A673 (cell line): Measurements from ENCODE around the gene FMO2. TPM values are rescaled to one million over a fixed set of nuclear protein-coding genes. Genes with fewer than 3 reads are reported as not detected.

Experiments used
- BruUV-seq: library from RNA; stranded (reverse); fragments of 400-500 nt; replicated peaks from 2 replicates; lab custom pipeline; 2021; lab: Mats Ljungman, UMichigan
- CTCF ChIA-PET: fragments of 300-600 bp; sonication (Branson Sonifier 250); formaldehyde crosslinking; loops from one replicate; lab custom pipeline; 2022; ENCODE audit warnings: antibody characterized with exemption; lab: Charles Lee
- POLR2A ChIA-PET: fragments of 300-600 bp; sonication (Branson Sonifier 250); formaldehyde crosslinking; loops from one replicate; lab custom pipeline; 2022; ENCODE audit warnings: antibody characterized with exemption; ENCODE audit not compliant: low non-redundant PET; lab: Charles Lee
- DNase-seq: peaks from one replicate; pipeline ENCODE4 v3.0.0-alpha.2; 2015; ENCODE audit warnings: low spot score
- H3K27ac ChIP-seq: fragments of 200-600 bp; sonication (generic); 2 replicates; pipeline ENCODE4 v1.5.1; 2016; ENCODE audit warnings: mixed run types, low read depth, mild to moderate bottlenecking, mixed read lengths, antibody characterized with exemption, low read length; ENCODE audit not compliant: poor library complexity, severe bottlenecking
- H3K27me3 ChIP-seq: fragments of 200-600 bp; sonication (generic); replicated peaks from 2 replicates; pipeline ENCODE4 v1.6.1; 2017; ENCODE audit warnings: mixed run types, low read depth, mild to moderate bottlenecking, mixed read lengths, antibody characterized with exemption, low read length; ENCODE audit not compliant: insufficient read depth, poor library complexity
- H3K36me3 ChIP-seq: fragments of 200-600 bp; sonication (generic); 2 replicates; pipeline ENCODE4 v1.6.1; 2016; ENCODE audit warnings: mixed run types, mild to moderate bottlenecking, mixed read lengths, antibody characterized with exemption, low read length; ENCODE audit not compliant: insufficient read depth, poor library complexity, severe bottlenecking
- H3K4me1 ChIP-seq: fragments of 200-600 bp; sonication (generic); 2 replicates; pipeline ENCODE4 v1.6.1; 2017; ENCODE audit warnings: mixed run types, mild to moderate bottlenecking, mixed read lengths, antibody characterized with exemption, low read length; ENCODE audit not compliant: insufficient read depth, poor library complexity, severe bottlenecking
- H3K4me3 ChIP-seq: fragments of 200-600 bp; sonication (generic); 2 replicates; pipeline ENCODE4 v1.5.1; 2016; ENCODE audit warnings: low read depth, mixed run types, mild to moderate bottlenecking, mixed read lengths, low read length; ENCODE audit not compliant: poor library complexity, severe bottlenecking
- H3K9me3 ChIP-seq: fragments of 200-600 bp; sonication (generic); 2 replicates; pipeline ENCODE4 v1.6.1; 2016; ENCODE audit warnings: mixed run types, low read depth, mild to moderate bottlenecking, mixed read lengths, antibody characterized with exemption, low read length; ENCODE audit not compliant: poor library complexity, severe bottlenecking
- CTCF ChIP-seq: fragments of 300-800, 200-600 bp; sonication (generic); conservative IDR thresholded peaks from 2 replicates; pipeline ENCODE4 v1.5.1; 2017; ENCODE audit warnings: low read depth, mild to moderate bottlenecking, antibody characterized with exemption, low read length, moderate library complexity, mixed read lengths
- EZH2 ChIP-seq: fragments of 200-600 bp; sonication (generic); IDR thresholded peaks from 2 replicates; pipeline ENCODE4 v1.6.1; 2017; ENCODE audit warnings: borderline replicate concordance, low read depth, mild to moderate bottlenecking, mixed read lengths, antibody characterized with exemption, low read length; ENCODE audit not compliant: poor library complexity, severe bottlenecking
- intact Hi-C: fragments of 100-400 bp; cut with micrococcal nuclease; formaldehyde crosslinking; loops from one replicate; pipeline ENCODE4 v1.10.0; 2022; ENCODE audit not compliant: unreplicated experiment
- total RNA-seq: library from RNA; stranded (reverse); gene quantifications from 2 replicates; pipeline ENCODE4 v1.2.3, GENCODE V29; 2021

The FMO2 gene
- total RNA-seq, 1 experiment from 2014 or later: not detected

GRCh38 chr1:171254859-171255258, 69.8 kb downstream of the FMO2 start:
- Histone ChIP-seq H3K36me3 (no peaks in the 10 kb centered on the region), H3K27me3 (no peaks in the 10 kb centered on the region), H3K9me3 (no peaks in the 10 kb centered on the region), H3K4me1 (peaks cover 4% of the 10 kb centered on the region), H3K4me3 (no peak overlapping the region), H3K27ac (no peak overlapping the region)
- CTCF ChIA-PET: interaction anchor here (0.6 kb wide), 1 partner anchor 252 kb away, joined by 21 read pairs; no protein-coding TSS in a partner anchor
- no peak for DNase-seq
- intact Hi-C loops: no loop called here
- POLR2A ChIA-PET: no interaction called here
- BruUV-seq: no TSS peak
- TF ChIP-seq CTCF (no peak), EZH2 (no peak)

GRCh38 chr1:171256940-171257606, 72.0 kb downstream of the FMO2 start:
- ChIA-PET POLR2A (no interaction called here), CTCF (no interaction called here)
- Histone ChIP-seq H3K4me1 (no peaks in the 10 kb centered on the region), H3K27me3 (no peaks in the 10 kb centered on the region), H3K9me3 (no peaks in the 10 kb centered on the region), H3K36me3 (no peaks in the 10 kb centered on the region), H3K27ac (no peak overlapping the region), H3K4me3 (no peak overlapping the region)
- intact Hi-C loops: no loop called here
- DNase-seq: peak; percentile 39
- no TSS peak for BruUV-seq
- TF ChIP-seq EZH2: no peak
- no peak for TF ChIP-seq CTCF

GRCh38 chr1:171257607-171258076, 72.5 kb downstream of the FMO2 start:
- Histone ChIP-seq H3K36me3 (no peaks in the 10 kb centered on the region), H3K27me3 (no peaks in the 10 kb centered on the region), H3K27ac (no peak overlapping the region), H3K9me3 (no peaks in the 10 kb centered on the region), H3K4me1 (no peaks in the 10 kb centered on the region), H3K4me3 (no peak overlapping the region)
- ChIA-PET CTCF (no interaction called here), POLR2A (no interaction called here)
- TF ChIP-seq EZH2: no peak
- intact Hi-C loops: no loop called here
- BruUV-seq: no TSS peak
- DNase-seq: no peak
